ENCODE data around the gene CLCA4.

Gene CLCA4

GRCh38 chr1:86616871-86617270 lies 70.0 kb downstream of the CLCA4 start:
- H3K27ac Mint-ChIP-seq, result peak overlapping the region; percentile 18
- ATAC-seq (ENCODE audit: low read depth), result peak; percentile 99
- no peaks in the 10 kb centered on the region for H3K27me3 Mint-ChIP-seq
- H3K36me3 Mint-ChIP-seq, result peaks cover 23% of the 10 kb centered on the region
- peaks cover 10% of the 10 kb centered on the region for H3K9me3 Mint-ChIP-seq
- no peak overlapping the region for H3K4me3 Mint-ChIP-seq
- H3K4me1 Mint-ChIP-seq, result peaks cover 18% of the 10 kb centered on the region
- peak; percentile 28 to 64 for DNase-seq (ENCODE audit: low spot score in 2 of 2)

- Mint-ChIP-seq H3K27ac (no peak overlapping the region), H3K4me3 (no peak overlapping the region), H3K36me3 (peaks cover 11% of the 10 kb centered on the region), H3K27me3 (no peaks in the 10 kb centered on the region), H3K4me1 (peaks cover 18% of the 10 kb centered on the region), H3K9me3 (peaks cover 5% of the 10 kb centered on the region)
- DNase-seq (ENCODE audit: low spot score in 2 of 2) (no peak), ATAC-seq (ENCODE audit: low read depth) (no peak)
Measured at GRCh38 chr1:86618358-86618757, 71.5 kb downstream of the CLCA4 start.

GRCh38 chr1:86619313-86619712 lies 72.4 kb downstream of the CLCA4 start:
- Mint-ChIP-seq H3K27me3 (no peaks in the 10 kb centered on the region), H3K4me1 (peaks cover 18% of the 10 kb centered on the region), H3K9me3 (peaks cover 5% of the 10 kb centered on the region), H3K27ac (no peak overlapping the region), H3K36me3 (peaks cover 8% of the 10 kb centered on the region), H3K4me3 (no peak overlapping the region)
- DNase-seq (ENCODE audit: low spot score in 2 of 2) (no peak), ATAC-seq (ENCODE audit: low read depth) (no peak)

- peaks cover 3% of the 10 kb centered on the region for H3K36me3 Mint-ChIP-seq
- ATAC-seq (ENCODE audit: low read depth) (no peak), DNase-seq (ENCODE audit: low spot score in 2 of 2) (no peak)
- peaks cover 3% of the 10 kb centered on the region for H3K9me3 Mint-ChIP-seq
- no peak overlapping the region for H3K4me3 Mint-ChIP-seq
- H3K27ac Mint-ChIP-seq, result no peak overlapping the region
- H3K4me1 Mint-ChIP-seq, result peaks cover 10% of the 10 kb centered on the region
- H3K27me3 Mint-ChIP-seq, result no peaks in the 10 kb centered on the region
Measured at GRCh38 chr1:86621286-86621685, 74.4 kb downstream of the CLCA4 start.

All from memory B cell (primary cell).